B cell (primary cell): ENCODE results near the gene KLK2. TPM values are rescaled to one million over a fixed set of nuclear protein-coding genes. Genes with fewer than 3 reads are reported as not detected.

ENCODE experiments used
- ATAC-seq: fragments of 200-7000 bp; cut with Tn5 transposase; one replicate; pipeline ENCODE4 v1.10.0; 2021; ENCODE audit warnings: low read depth, mild to moderate bottlenecking, moderate number of reproducible peaks, moderate library complexity
- CTCF ChIA-PET: fragments of 350-600 bp; sonication (Branson Sonifier 250); formaldehyde crosslinking; loops from one replicate; lab custom pipeline; 2021; ENCODE audit warnings: antibody characterized with exemption, inconsistent platforms; lab: Charles Lee
- POLR2A ChIA-PET: fragments of 350-600 bp; sonication (Branson Sonifier 250); formaldehyde crosslinking; loops from one replicate; lab custom pipeline; 2021; ENCODE audit warnings: antibody characterized with exemption; lab: Charles Lee
- DNase-seq: peaks from one replicate; pipeline ENCODE4 v3.0.0; 2013
- H2AFZ ChIP-seq: 2 replicates; pipeline ENCODE4 v1.6.1; 2012; ENCODE audit warnings: mild to moderate bottlenecking, low read depth, low read length; ENCODE audit not compliant: insufficient read depth, poor library complexity, severe bottlenecking
- H3K27ac ChIP-seq, 2 donors: 1 replicate in 1 of 2; 2 replicates in 1 of 2; pipeline ENCODE4 v1.5.1; 2012 to 2013; ENCODE audit warnings: low read length in 2 of 2, mild to moderate bottlenecking in 2 of 2, moderate library complexity in 1 of 2
- H3K27me3 ChIP-seq, 4 experiments: fragments of 200-600 bp in 1 of 4; sonication (generic) in 1 of 4; replicated peaks in 1 of 4; 1 replicate in 2 of 4; 2 replicates in 2 of 4; pipeline versions ENCODE4 v1.6.1 to v1.7.0; 2013 to 2016; ENCODE audit warnings: low read length in 3 of 4, mild to moderate bottlenecking in 2 of 4, mixed read lengths in 1 of 4, moderate library complexity in 1 of 4; ENCODE audit not compliant: insufficient read depth in 4 of 4, control insufficient read depth in 3 of 4; ENCODE audit errors: control extremely low read depth in 1 of 4
- H3K36me3 ChIP-seq, 2 experiments: replicated peaks in 1 of 2; 1 replicate in 1 of 2; 2 replicates in 1 of 2; pipeline versions ENCODE4 v1.6.1 to v1.7.1; 2013; ENCODE audit warnings: low read length in 1 of 2; ENCODE audit not compliant: insufficient read depth in 2 of 2, control insufficient read depth in 1 of 2; ENCODE audit errors: control extremely low read depth in 1 of 2, extremely low read depth in 1 of 2
- H3K4me1 ChIP-seq, 2 donors: fragments of 200-600 bp in 1 of 2; sonication (generic) in 1 of 2; 1 replicate in 1 of 2; 2 replicates in 1 of 2; pipeline versions ENCODE4 v1.5.1 to v1.6.1; 2013 to 2017; ENCODE audit warnings: low read length in 2 of 2; ENCODE audit not compliant: control insufficient read depth in 2 of 2, insufficient read depth in 2 of 2
- H3K4me2 ChIP-seq: replicated peaks from 2 replicates; pipeline ENCODE3; 2012; ENCODE audit warnings: mild to moderate bottlenecking, low read depth, low read length; ENCODE audit not compliant: poor library complexity, severe bottlenecking
- H3K4me3 ChIP-seq, 5 experiments: fragments of 200-600 bp in 1 of 5; sonication (generic) in 1 of 5; 1 replicate in 3 of 5; 2 replicates in 2 of 5; pipeline versions ENCODE4 v1.5.1 to v1.7.0; 2011 to 2016; ENCODE audit warnings: low read length in 4 of 5, mild to moderate bottlenecking in 4 of 5, low read depth in 2 of 5, control low read depth in 1 of 5, moderate library complexity in 1 of 5; ENCODE audit not compliant: insufficient read depth in 1 of 5; ENCODE audit errors: control extremely low read depth in 1 of 5, extremely low read depth in 1 of 5
- H3K79me2 ChIP-seq: fragments of 200-600 bp; sonication (generic); one replicate; pipeline ENCODE4 v1.6.0; 2016; ENCODE audit warnings: low read length; ENCODE audit not compliant: control insufficient read depth, insufficient read depth
- H3K9ac ChIP-seq: fragments of 200-600 bp; sonication (generic); 2 replicates; pipeline ENCODE4 v1.6.1; 2017; ENCODE audit warnings: mild to moderate bottlenecking, low read length, moderate library complexity
- H3K9me3 ChIP-seq, 3 donors: one replicate each; pipeline versions ENCODE4 v1.6.1 to v1.7.1; 2013; ENCODE audit warnings: low read length in 2 of 3; ENCODE audit not compliant: control insufficient read depth in 2 of 3, insufficient read depth in 1 of 3; ENCODE audit errors: control extremely low read depth in 1 of 3
- H4K20me1 ChIP-seq: 2 replicates; pipeline ENCODE4 v1.6.0; 2012; ENCODE audit warnings: mild to moderate bottlenecking, low read length; ENCODE audit not compliant: insufficient read depth, control insufficient read depth, poor library complexity, severe bottlenecking
- H3K27ac Mint-ChIP-seq: one replicate; pipeline ENCODE4 v1.8.0; 2021; ENCODE audit warnings: mixed read lengths
- H3K27me3 Mint-ChIP-seq: one replicate; pipeline ENCODE4 v1.8.0; 2021; ENCODE audit warnings: mixed read lengths
- H3K4me1 Mint-ChIP-seq: one replicate; pipeline ENCODE4 v1.8.0; 2021; ENCODE audit warnings: mixed read lengths
- H3K4me3 Mint-ChIP-seq: one replicate; pipeline ENCODE4 v1.8.0; 2021; ENCODE audit warnings: mixed read lengths
- H3K9me3 Mint-ChIP-seq: one replicate; pipeline ENCODE4 v1.8.0; 2022; ENCODE audit warnings: mixed read lengths; ENCODE audit not compliant: insufficient read depth
- EZH2 ChIP-seq: IDR thresholded peaks from 2 replicates; pipeline ENCODE4 v1.6.1; 2012; ENCODE audit warnings: borderline replicate concordance, low read depth, mild to moderate bottlenecking, moderate library complexity, low read length; ENCODE audit not compliant: insufficient read depth, poor library complexity, severe bottlenecking
- WGBS: methylation state at CpG from one replicate; pipeline ENCODE4 v1.1.5; 2013; ENCODE audit warnings: missing lambda C conversion rate; ENCODE audit not compliant: insufficient coverage; 5-methylcytosine and 5-hydroxymethylcytosine counted together
- intact Hi-C: fragments of 100-400 bp; cut with micrococcal nuclease; formaldehyde crosslinking; loops from one replicate; pipeline ENCODE4 v1.10.0; 2022
- polyA plus RNA-seq: library from polyadenylated mRNA; depleted of rRNA; stranded (reverse); fragments of >200 nt; gene quantifications from 2 replicates; pipeline ENCODE4 v1.2.3, GENCODE V29; 2012
- total RNA-seq, 2 donors: library from RNA; stranded (reverse); fragments of 120-200 nt in 1 of 2; gene quantifications; 1 replicate in 1 of 2; 2 replicates in 1 of 2; pipeline versions ENCODE4 v1.2.3 to v1.2.4, GENCODE V29; 2013 to 2022
- TF ChIP-seq, protein P1 (sequence below): fragments of 200-600 bp; IDR thresholded peaks from one replicate; pipeline ENCODE4 v1.8.0; 2022; ENCODE audit warnings: antibody characterized with exemption, mild to moderate bottlenecking

Gene KLK2
- total and polyA plus RNA-seq, 2 donors (not counting 1 experiment from before 2014, with no cell fraction given) = 0.60 to 1.7 TPM

- H3K4me2 ChIP-seq = peak overlapping the region; percentile 8
- H3K27ac ChIP-seq = no peak overlapping the region
- peaks cover 0 to 59% (median 26%) of the 10 kb centered on the region in 4 experiments for H3K27me3 ChIP-seq
- no peaks in the 10 kb centered on the region for H3K79me2 ChIP-seq
- intact Hi-C loops = no loop called here
- H2AFZ ChIP-seq = no peak overlapping the region
- Mint-ChIP-seq H3K27ac (no peak overlapping the region), H3K4me1 (peaks cover 20% of the 10 kb centered on the region), H3K27me3 (peaks cover 36% of the 10 kb centered on the region), H3K4me3 (no peak overlapping the region), H3K9me3 (no peaks in the 10 kb centered on the region)
- no peaks in the 10 kb centered on the region for H4K20me1 ChIP-seq
- H3K36me3 ChIP-seq = no peaks in the 10 kb centered on the region
- TF ChIP-seq, protein P1, sequence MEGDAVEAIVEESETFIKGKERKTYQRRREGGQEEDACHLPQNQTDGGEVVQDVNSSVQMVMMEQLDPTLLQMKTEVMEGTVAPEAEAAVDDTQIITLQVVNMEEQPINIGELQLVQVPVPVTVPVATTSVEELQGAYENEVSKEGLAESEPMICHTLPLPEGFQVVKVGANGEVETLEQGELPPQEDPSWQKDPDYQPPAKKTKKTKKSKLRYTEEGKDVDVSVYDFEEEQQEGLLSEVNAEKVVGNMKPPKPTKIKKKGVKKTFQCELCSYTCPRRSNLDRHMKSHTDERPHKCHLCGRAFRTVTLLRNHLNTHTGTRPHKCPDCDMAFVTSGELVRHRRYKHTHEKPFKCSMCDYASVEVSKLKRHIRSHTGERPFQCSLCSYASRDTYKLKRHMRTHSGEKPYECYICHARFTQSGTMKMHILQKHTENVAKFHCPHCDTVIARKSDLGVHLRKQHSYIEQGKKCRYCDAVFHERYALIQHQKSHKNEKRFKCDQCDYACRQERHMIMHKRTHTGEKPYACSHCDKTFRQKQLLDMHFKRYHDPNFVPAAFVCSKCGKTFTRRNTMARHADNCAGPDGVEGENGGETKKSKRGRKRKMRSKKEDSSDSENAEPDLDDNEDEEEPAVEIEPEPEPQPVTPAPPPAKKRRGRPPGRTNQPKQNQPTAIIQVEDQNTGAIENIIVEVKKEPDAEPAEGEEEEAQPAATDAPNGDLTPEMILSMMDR = no peak
- H3K9me3 ChIP-seq = peaks cover 0 to 19% (median 0%) of the 10 kb centered on the region in 3 donors
- no peak overlapping the region for H3K9ac ChIP-seq
- ChIA-PET POLR2A (no interaction called here), CTCF (interaction anchor here (1.0 kb wide), 1 partner anchor 10 kb away, joined by 5 read pairs; no protein-coding TSS in a partner anchor)
- ATAC-seq = no peak
- peaks cover 10 to 18% of the 10 kb centered on the region in 2 donors for H3K4me1 ChIP-seq
- DNase-seq = no peak
- WGBS = 28% methylated on average over 12 of the region's 21 CpGs
- no peak overlapping the region for H3K4me3 ChIP-seq
Measured at GRCh38 chr19:50912102-50912599, 38.9 kb downstream of the KLK2 start.

GRCh38 chr19:50912727-50913716 is 39.8 kb downstream of the KLK2 start:
- peak; percentile 51 for DNase-seq
- no peaks in the 10 kb centered on the region for H3K36me3 ChIP-seq
- 6% methylated on average over 27 of the region's 29 CpGs for WGBS
- no peaks in the 10 kb centered on the region for H4K20me1 ChIP-seq
- intact Hi-C loops = no loop called here
- H3K4me3 ChIP-seq = no peak overlapping the region
- H3K4me1 Mint-ChIP-seq = peaks cover 20% of the 10 kb centered on the region
- peaks cover 0 to 59% (median 25%) of the 10 kb centered on the region in 4 experiments for H3K27me3 ChIP-seq
- CTCF ChIA-PET = interaction anchor here (1.0 kb wide), 1 partner anchor 9 kb away, joined by 5 read pairs; no protein-coding TSS in a partner anchor
- no peak overlapping the region for H3K9ac ChIP-seq
- peaks cover 0 to 19% (median 0%) of the 10 kb centered on the region in 3 donors for H3K9me3 ChIP-seq
- H3K27me3 Mint-ChIP-seq = peaks cover 33% of the 10 kb centered on the region
- H3K27ac ChIP-seq = no peak overlapping the region
- peak overlapping the region; percentile 25 for H3K4me2 ChIP-seq
- H3K79me2 ChIP-seq = no peaks in the 10 kb centered on the region
- H3K4me1 ChIP-seq = peaks cover 10 to 18% of the 10 kb centered on the region in 2 donors
- POLR2A ChIA-PET = no interaction called here
- H3K4me3 Mint-ChIP-seq = no peak overlapping the region
- no peak overlapping the region for H3K27ac Mint-ChIP-seq
- H3K9me3 Mint-ChIP-seq = no peaks in the 10 kb centered on the region
- no peak for ATAC-seq
- TF ChIP-seq EZH2 = no peak
- TF ChIP-seq, protein P1 = no peak
- no peak overlapping the region for H2AFZ ChIP-seq
